AG04450 (cell line): ENCODE data around the gene NPL. TPM values are rescaled to one million over a fixed set of nuclear protein-coding genes. Genes with fewer than 3 reads are reported as not detected.

Experiments
- CTCF ChIA-PET: fragments of 300-600, 350-600 bp; formaldehyde crosslinking; extraction: SDS; loops from one replicate; lab custom pipeline; 2022; ENCODE audit warnings: antibody characterized with exemption, inconsistent platforms; lab: Charles Lee
- POLR2A ChIA-PET: fragments of 350-600 bp; formaldehyde crosslinking; extraction: SDS; loops from one replicate; lab custom pipeline; 2021; ENCODE audit warnings: antibody characterized with exemption, inconsistent platforms; lab: Yijun Ruan, JAX
- DNase-seq: peaks from one replicate; pipeline ENCODE4 v3.0.0-alpha.2; 2011; ENCODE audit warnings: low read depth, low spot score
- H3K27ac ChIP-seq: one replicate; pipeline ENCODE4 v1.5.1; 2012; ENCODE audit warnings: low read depth, low read length, control low read depth
- H3K27me3 ChIP-seq: one replicate; pipeline ENCODE4 v1.6.0; 2012; ENCODE audit warnings: low read length; ENCODE audit not compliant: control insufficient read depth, insufficient read depth
- H3K4me3 ChIP-seq: 2 replicates; pipeline ENCODE4 v1.5.1; 2011; ENCODE audit warnings: mild to moderate bottlenecking, low read depth, low read length, control low read depth
- H3K9me3 ChIP-seq: 2 replicates; pipeline ENCODE4 v1.5.1; 2012; ENCODE audit warnings: low read length; ENCODE audit not compliant: control insufficient read depth, insufficient read depth
- polyA plus RNA-seq: library from polyadenylated mRNA; depleted of rRNA; stranded (reverse); fragments of >200 nt; gene quantifications from 2 replicates; pipeline ENCODE4 v1.2.3, GENCODE V29; 2011
- TF ChIP-seq, protein P1 (sequence below): IDR thresholded peaks from 2 replicates; pipeline ENCODE4 v1.5.1; 2011; ENCODE audit warnings: low read depth, low read length, control low read depth, inconsistent platforms

Gene NPL
- polyA plus RNA-seq, 1 experiment, result 0.55 TPM

DNA sequence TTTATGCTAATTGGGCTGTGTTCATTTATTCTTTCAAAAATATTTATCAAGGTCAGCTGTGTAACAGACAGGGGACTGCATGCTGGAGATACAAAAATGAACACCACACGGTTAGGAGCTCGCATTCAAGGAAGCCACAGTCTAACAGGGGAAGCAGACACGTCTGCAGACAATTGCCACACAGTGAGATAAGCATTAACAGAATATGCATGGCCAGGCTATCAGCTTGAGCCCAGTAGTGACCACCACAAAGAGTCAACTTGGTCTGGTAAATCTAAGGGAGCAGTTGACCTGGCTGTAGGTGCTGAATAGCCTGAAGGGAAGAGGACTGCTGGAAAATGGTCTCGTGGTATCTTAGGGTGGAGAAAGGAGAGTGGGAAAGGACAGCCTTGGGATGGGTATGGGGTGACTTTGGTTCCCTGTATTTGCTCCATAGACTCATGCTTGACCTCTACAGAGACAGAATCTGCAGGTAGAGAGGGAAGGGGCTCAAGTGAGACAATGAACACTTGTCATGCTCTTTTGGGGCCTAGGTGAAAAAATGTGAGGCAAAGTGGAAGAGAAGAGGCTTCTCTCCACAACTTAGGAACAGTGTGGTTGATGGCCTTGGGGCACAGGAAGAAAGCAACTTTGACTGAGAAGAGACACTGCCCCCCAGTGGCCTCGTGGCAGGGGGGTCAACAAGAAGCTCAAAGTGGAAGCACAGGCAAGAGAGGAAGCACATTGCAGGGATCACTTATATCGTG, 7.6 kb upstream of the NPL start:
- no peak for DNase-seq
- no peak overlapping the region for H3K4me3 ChIP-seq
- no peaks in the 10 kb centered on the region for H3K9me3 ChIP-seq
- TF ChIP-seq, protein P1, sequence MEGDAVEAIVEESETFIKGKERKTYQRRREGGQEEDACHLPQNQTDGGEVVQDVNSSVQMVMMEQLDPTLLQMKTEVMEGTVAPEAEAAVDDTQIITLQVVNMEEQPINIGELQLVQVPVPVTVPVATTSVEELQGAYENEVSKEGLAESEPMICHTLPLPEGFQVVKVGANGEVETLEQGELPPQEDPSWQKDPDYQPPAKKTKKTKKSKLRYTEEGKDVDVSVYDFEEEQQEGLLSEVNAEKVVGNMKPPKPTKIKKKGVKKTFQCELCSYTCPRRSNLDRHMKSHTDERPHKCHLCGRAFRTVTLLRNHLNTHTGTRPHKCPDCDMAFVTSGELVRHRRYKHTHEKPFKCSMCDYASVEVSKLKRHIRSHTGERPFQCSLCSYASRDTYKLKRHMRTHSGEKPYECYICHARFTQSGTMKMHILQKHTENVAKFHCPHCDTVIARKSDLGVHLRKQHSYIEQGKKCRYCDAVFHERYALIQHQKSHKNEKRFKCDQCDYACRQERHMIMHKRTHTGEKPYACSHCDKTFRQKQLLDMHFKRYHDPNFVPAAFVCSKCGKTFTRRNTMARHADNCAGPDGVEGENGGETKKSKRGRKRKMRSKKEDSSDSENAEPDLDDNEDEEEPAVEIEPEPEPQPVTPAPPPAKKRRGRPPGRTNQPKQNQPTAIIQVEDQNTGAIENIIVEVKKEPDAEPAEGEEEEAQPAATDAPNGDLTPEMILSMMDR, result peak; percentile 59
- peaks cover 5% of the 10 kb centered on the region for H3K27me3 ChIP-seq
- no peak overlapping the region for H3K27ac ChIP-seq
- ChIA-PET POLR2A (no interaction called here), CTCF (interaction anchor here (0.6 to 12.2 kb wide), 22 partner anchors 10 to 394 kb away, joined by 3 to 552 read pairs (median 4); partner anchors contain the start of gene RNASEL)

DNA sequence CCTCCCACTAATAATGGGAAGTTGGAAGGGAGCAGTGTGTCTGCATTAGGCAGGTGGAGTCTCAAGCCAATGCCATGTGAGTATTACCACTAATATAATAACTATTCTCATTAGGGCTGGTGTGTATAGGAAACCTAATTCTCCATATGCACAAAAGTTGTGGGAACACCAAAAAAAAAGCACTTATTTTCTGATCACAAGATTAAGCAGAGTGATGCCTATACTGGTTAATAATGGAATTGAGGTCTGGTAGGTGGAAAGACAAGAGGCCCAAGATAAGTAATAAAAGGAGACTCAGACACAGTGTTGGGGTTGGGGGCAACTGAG, 7.0 kb upstream of the NPL start:
- TF ChIP-seq, protein P1, result no peak
- Histone ChIP-seq H3K27ac (no peak overlapping the region), H3K4me3 (no peak overlapping the region), H3K9me3 (no peaks in the 10 kb centered on the region), H3K27me3 (peaks cover 5% of the 10 kb centered on the region)
- ChIA-PET POLR2A (no interaction called here), CTCF (interaction anchor here (0.6 to 12.2 kb wide), 26 partner anchors 9 to 699 kb away, joined by 3 to 552 read pairs (median 4); partner anchors contain the start of gene RNASEL)
- DNase-seq, result no peak

DNA sequence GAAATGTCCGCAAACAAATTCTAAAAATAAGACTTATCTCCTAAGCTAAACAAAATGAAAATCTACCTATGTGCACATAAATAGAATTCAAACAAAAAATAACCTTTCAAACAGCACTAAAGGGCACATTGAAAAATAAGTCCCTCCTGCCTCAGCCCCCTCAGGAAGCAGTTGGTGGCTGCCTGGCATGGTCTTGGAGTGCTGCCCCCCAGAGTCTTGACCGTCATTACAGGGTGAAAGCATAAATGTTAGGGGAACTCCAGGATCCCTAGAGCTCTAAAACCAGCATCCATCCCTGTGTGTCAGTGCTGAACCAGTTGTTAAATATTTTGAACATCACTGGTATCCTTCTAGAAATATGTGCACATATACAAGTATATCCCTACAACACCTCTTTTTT, 6.5 kb upstream of the NPL start:
- DNase-seq, result no peak
- TF ChIP-seq, protein P1, result 0 out of 2 replicates have a peak, but pooled peaks have one; percentile 8
- CTCF ChIA-PET, result interaction anchor here (0.6 to 12.2 kb wide), 22 partner anchors 8 to 699 kb away, joined by 3 to 552 read pairs (median 4); partner anchors contain the start of gene RNASEL
- Histone ChIP-seq H3K4me3 (no peak overlapping the region), H3K9me3 (no peaks in the 10 kb centered on the region), H3K27me3 (peaks cover 8% of the 10 kb centered on the region), H3K27ac (no peak overlapping the region)
- POLR2A ChIA-PET, result no interaction called here

DNA sequence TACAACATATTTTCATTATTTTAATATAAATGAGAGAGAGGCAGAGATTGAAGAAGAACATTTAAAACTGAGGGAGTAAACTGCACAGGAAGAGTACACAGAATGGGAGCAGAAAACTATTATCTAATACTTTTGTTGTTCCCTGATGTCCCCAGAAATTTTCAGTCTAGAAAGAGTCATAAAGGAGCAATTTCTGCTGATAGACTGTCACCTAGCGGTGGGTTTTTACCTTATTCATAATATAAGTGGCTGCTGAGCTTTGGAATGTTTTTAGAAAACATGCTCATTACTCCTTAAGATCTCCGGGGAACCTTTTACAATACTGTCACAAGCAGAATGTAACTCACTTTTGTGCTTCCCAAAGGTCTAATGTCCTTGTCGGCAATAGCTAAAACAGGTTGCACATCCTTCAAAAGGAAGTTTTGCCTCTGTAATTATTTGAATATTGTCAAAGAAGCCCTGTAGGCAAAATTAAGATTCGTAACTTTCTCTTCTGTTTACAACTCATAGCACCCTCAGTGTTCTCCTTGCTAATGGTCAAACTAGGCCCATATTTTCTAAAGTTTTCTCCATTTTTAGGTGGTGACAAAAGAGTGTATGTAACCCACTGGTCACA, 4.9 kb upstream of the NPL start:
- CTCF ChIA-PET, result interaction anchor here (0.5 to 12.2 kb wide), 22 partner anchors 11 to 388 kb away, joined by 3 to 552 read pairs (median 5); partner anchors contain the start of gene RNASEL
- POLR2A ChIA-PET, result interaction anchor here (1.0 kb wide), 1 partner anchor 184 kb away, joined by 5 read pairs; no protein-coding TSS in a partner anchor

More for the DNA sequence above, 4.9 kb upstream of the NPL start:
- no peak overlapping the region for H3K4me3 ChIP-seq
- peaks cover 21% of the 10 kb centered on the region for H3K27me3 ChIP-seq
- no peaks in the 10 kb centered on the region; the same call in 1 of the 2 replicates for H3K9me3 ChIP-seq
- no peak for DNase-seq
- H3K27ac ChIP-seq, result no peak overlapping the region
- TF ChIP-seq, protein P1, result peak; percentile 84
